K562 (cell line): ENCODE measurements around the gene AANAT. TPM values are rescaled to one million over a fixed set of nuclear protein-coding genes. Genes with fewer than 3 reads are reported as not detected.
A peak's percentile ranks its signal among the peaks of the same experiment; 100 is the strongest.

Experiments used
- ATAC-seq: fragments of 200-7000 bp; cut with Tn5 transposase; 3 replicates; pipeline ENCODE4 v1.9.1; 2020; ENCODE audit warnings: moderate library complexity
- BruUV-seq: library from RNA; stranded (reverse); fragments of 400-500 nt; replicated peaks from 2 replicates; lab custom pipeline; 2021; lab: Mats Ljungman, UMichigan
- CTCF ChIA-PET: fragments of 300-600 bp; formaldehyde crosslinking; extraction: SDS; loops from one replicate; lab custom pipeline; 2021; ENCODE audit warnings: low intra/inter-chr PET ratio; lab: Yijun Ruan, JAX
- POLR2A ChIA-PET: fragments of 300-600, 350-650 bp; sonication (Branson Sonifier 250); formaldehyde crosslinking; extraction: SDS; loops from one replicate; lab custom pipeline; 2021; ENCODE audit warnings: antibody characterized with exemption, inconsistent platforms; lab: Yijun Ruan, JAX
- DNase-seq, 4 experiments: peaks; one replicate each; pipeline versions ENCODE4 v3.0.0 to v3.0.0-alpha.2; 2011 to 2018; ENCODE audit warnings: low spot score in 3 of 4, mixed read lengths in 3 of 4; ENCODE audit errors: extremely low read depth in 1 of 4
- FAIRE-seq: peaks from 2 replicates; lab custom pipeline; 2011; peaks lifted over from hg19 to GRCh38; lab: Jason Lieb, UNC
- H2AFZ ChIP-seq: 2 replicates; pipeline ENCODE4 v1.6.0; 2011; ENCODE audit warnings: low read depth, low read length, control low read depth, inconsistent platforms
- H3K27ac ChIP-seq: fragments of 200-600 bp; 3 replicates; pipeline ENCODE4 v1.8.0; 2011; ENCODE audit warnings: low read depth, mild to moderate bottlenecking, control low read depth, inconsistent platforms, low read length, moderate library complexity, mixed read lengths; ENCODE audit errors: extremely low read depth
- H3K27me3 ChIP-seq, 2 experiments: fragments of 300-600 bp in 1 of 2; 2 replicates in 1 of 2; 3 replicates in 1 of 2; pipeline versions ENCODE4 v1.6.0 to v1.8.0; 2011; ENCODE audit warnings: inconsistent platforms in 2 of 2, low read length in 2 of 2, mild to moderate bottlenecking in 1 of 2, mixed read lengths in 1 of 2, moderate library complexity in 1 of 2; ENCODE audit not compliant: control insufficient read depth in 2 of 2, insufficient read depth in 2 of 2
- H3K36me3 ChIP-seq: fragments of 300-600 bp; 3 replicates; pipeline ENCODE4 v1.8.0; 2011; ENCODE audit warnings: mild to moderate bottlenecking, low read length, inconsistent platforms; ENCODE audit not compliant: control insufficient read depth, insufficient read depth
- H3K4me1 ChIP-seq, 2 experiments: fragments of 200-600 bp in 1 of 2; replicated peaks in 1 of 2; 2 replicates in 1 of 2; 3 replicates in 1 of 2; pipeline versions ENCODE4 v1.5.1 to v1.8.0; 2011; ENCODE audit warnings: inconsistent platforms in 2 of 2, low read length in 2 of 2, mild to moderate bottlenecking in 1 of 2, mixed read lengths in 1 of 2, moderate library complexity in 1 of 2; ENCODE audit not compliant: control insufficient read depth in 2 of 2, insufficient read depth in 2 of 2
- H3K4me2 ChIP-seq: 2 replicates; pipeline ENCODE4 v1.6.1; 2011; ENCODE audit warnings: low read length, control low read depth, inconsistent platforms, mixed read lengths; ENCODE audit not compliant: insufficient read depth
- H3K4me3 ChIP-seq: fragments of 200-600 bp; sonication (generic), shearing (Covaris generic); 2 replicates; pipeline ENCODE4 v1.5.1; 2016; ENCODE audit warnings: control low read depth, inconsistent platforms
- H3K79me2 ChIP-seq: fragments of 200-600 bp; 3 replicates; pipeline ENCODE4 v1.8.0; 2011; ENCODE audit warnings: low read length, inconsistent platforms; ENCODE audit not compliant: control insufficient read depth, insufficient read depth
- H3K9ac ChIP-seq, 2 experiments: 2 replicates each; pipeline versions ENCODE4 v1.6.0 to v1.6.1; 2011; ENCODE audit warnings: low read depth in 2 of 2, low read length in 2 of 2, control low read depth in 1 of 2, inconsistent platforms in 1 of 2, mild to moderate bottlenecking in 1 of 2, mixed read lengths in 1 of 2; ENCODE audit not compliant: insufficient read depth in 1 of 2
- H3K9me1 ChIP-seq: one replicate; pipeline ENCODE4 v1.6.0; 2011; ENCODE audit warnings: inconsistent platforms, mild to moderate bottlenecking, low read length, moderate library complexity; ENCODE audit not compliant: control insufficient read depth, insufficient read depth
- H3K9me3 ChIP-seq: replicated peaks from 2 replicates; pipeline ENCODE4 v1.5.1; 2011; ENCODE audit warnings: low read depth, low read length, inconsistent platforms; ENCODE audit not compliant: control insufficient read depth, insufficient read depth
- H4K20me1 ChIP-seq: replicated peaks from 2 replicates; pipeline ENCODE4 v1.6.1; 2011; ENCODE audit warnings: low read length, inconsistent platforms, mixed read lengths; ENCODE audit not compliant: control insufficient read depth, insufficient read depth
- FOXP1 ChIP-seq: sonication (generic); formaldehyde crosslinking; IDR thresholded peaks from 2 replicates; pipeline ENCODE4 v1.8.0; 2022; ENCODE audit warnings: mild to moderate bottlenecking, missing genetic modification reagents
- HDAC1 ChIP-seq, 2 experiments: fragments of 450-650 bp; IDR thresholded peaks; 2 replicates each; pipeline ENCODE4 v1.6.1; 2016 to 2017; ENCODE audit warnings: inconsistent platforms in 1 of 2, mild to moderate bottlenecking in 1 of 2, moderate library complexity in 1 of 2
- NR3C1 ChIP-seq: sonication (generic); formaldehyde crosslinking; IDR thresholded peaks from 2 replicates; pipeline ENCODE4 v1.8.1; 2022; ENCODE audit warnings: missing genetic modification reagents
- PURB ChIP-seq: sonication (generic); formaldehyde crosslinking; IDR thresholded peaks from 2 replicates; pipeline ENCODE4 v1.9.0; 2021; ENCODE audit warnings: low read depth, mild to moderate bottlenecking, missing genetic modification reagents
- U2AF2 ChIP-seq: fragments of 200-400 bp; formaldehyde crosslinking; optimal IDR thresholded peaks from 2 replicates; pipeline ENCODE3; 2017; ENCODE audit warnings: low read depth, mild to moderate bottlenecking, low read length
- WGBS: fragments of 100-300 bp; shearing (Covaris generic); methylation state at CpG from one replicate; pipeline ENCODE4 v1.1.6; 2016; ENCODE audit warnings: low coverage, mixed read lengths; ENCODE audit not compliant: insufficient coverage; ENCODE audit errors: missing lambda C conversion rate; 5-methylcytosine and 5-hydroxymethylcytosine counted together
- in situ Hi-C: fragments of 300-500 bp; cut with MboI; formaldehyde crosslinking; loops from 4 replicates; pipeline ENCODE4 v1.15.0; 2018; ENCODE audit warnings: inconsistent platforms, mixed read lengths
- intact Hi-C: fragments of 100-400 bp; cut with micrococcal nuclease; formaldehyde crosslinking; loops from 2 replicates; pipeline ENCODE4 v1.14.2; 2022
- polyA plus RNA-seq, 8 experiments: library from polyadenylated mRNA; depleted of rRNA in 4 of 8; stranded (reverse) in 5 of 8; unstranded in 3 of 8; fragments of >200 nt; fragmentation: Nextera tagmentation in 2 of 8; fragmentation: Illumina TruSeq in 1 of 8; extraction: Ambion mirVana in 2 of 8; extraction: Trizol in 1 of 8; gene quantifications; 2 replicates each; pipeline versions ENCODE4 v1.2.1 to v1.2.3, GENCODE V29; 2011 to 2014; ENCODE audit warnings: inconsistent platforms in 1 of 8, missing spikeins in 1 of 8
- total RNA-seq, 7 experiments: library from RNA; depleted of rRNA in 6 of 7; stranded (reverse); fragments of >200 nt in 6 of 7; fragmentation: Illumina TruSeq in 2 of 7; extraction: Trizol in 2 of 7; gene quantifications; 2 replicates each; pipeline versions ENCODE4 v1.2.1 to v1.2.3, GENCODE V29; 2011 to 2021; ENCODE audit warnings: low replicate concordance in 1 of 7

AANAT gene
- total and polyA plus RNA-seq, 9 of the 15 experiments (the other 6 are each of a cell fraction or from before 2014, with no cell fraction given), result not detected

DNA sequence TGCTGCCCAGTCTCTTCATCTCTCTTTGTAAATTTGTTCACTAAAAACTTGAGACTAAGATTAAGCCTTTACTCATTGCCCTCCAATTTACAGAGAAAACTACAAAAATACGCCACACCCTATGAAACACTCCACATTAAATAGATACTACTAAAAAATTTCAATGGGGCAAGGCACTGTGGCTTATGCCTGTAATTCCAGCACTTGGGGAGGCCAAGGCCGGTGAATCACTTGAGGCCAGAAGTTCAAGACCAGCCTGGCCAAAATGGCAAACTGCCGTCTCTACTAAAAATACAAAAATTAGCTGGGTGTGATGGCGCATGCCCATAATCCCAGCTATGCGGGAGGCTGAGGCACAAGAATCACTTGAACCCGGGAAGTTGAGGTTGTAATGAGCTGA is 18.3 kb upstream of the AANAT start:
- peaks cover 88% of the 10 kb centered on the region for H3K79me2 ChIP-seq
- 89% methylated on average over 6 of the region's 6 CpGs for WGBS
- peaks cover 45% of the 10 kb centered on the region for H4K20me1 ChIP-seq
- H3K9me1 ChIP-seq, result no peaks in the 10 kb centered on the region
- in situ Hi-C loops (no loop called here), intact Hi-C loops (no loop called here)
- H3K9ac ChIP-seq, result no peak overlapping the region
- no peak overlapping the region for H2AFZ ChIP-seq
- H3K27me3 ChIP-seq, result no peaks in the 10 kb centered on the region
- no peak overlapping the region for H3K27ac ChIP-seq
- ChIA-PET CTCF (no interaction called here), POLR2A (interaction anchor here (1.0 to 3.0 kb wide), 3 partner anchors 8 to 23 kb away, joined by 3 to 9 read pairs (median 6); no protein-coding TSS in a partner anchor)
- no TSS peak for BruUV-seq
- H3K4me3 ChIP-seq, result no peak overlapping the region
- ATAC-seq (no peak), FAIRE-seq (no peak), DNase-seq (no peak)
- H3K36me3 ChIP-seq, result 0 out of 3 replicates have a peak, but pooled peaks cover 4% of the 10 kb centered on the region
- H3K9me3 ChIP-seq, result no peaks in the 10 kb centered on the region
- no peak overlapping the region for H3K4me2 ChIP-seq
- TF ChIP-seq PURB (CRISPR knock-in tag), result no peak
- peaks cover 36 to 45% of the 10 kb centered on the region in 2 experiments; a peak in 4 of 5 replicates for H3K4me1 ChIP-seq

DNA sequence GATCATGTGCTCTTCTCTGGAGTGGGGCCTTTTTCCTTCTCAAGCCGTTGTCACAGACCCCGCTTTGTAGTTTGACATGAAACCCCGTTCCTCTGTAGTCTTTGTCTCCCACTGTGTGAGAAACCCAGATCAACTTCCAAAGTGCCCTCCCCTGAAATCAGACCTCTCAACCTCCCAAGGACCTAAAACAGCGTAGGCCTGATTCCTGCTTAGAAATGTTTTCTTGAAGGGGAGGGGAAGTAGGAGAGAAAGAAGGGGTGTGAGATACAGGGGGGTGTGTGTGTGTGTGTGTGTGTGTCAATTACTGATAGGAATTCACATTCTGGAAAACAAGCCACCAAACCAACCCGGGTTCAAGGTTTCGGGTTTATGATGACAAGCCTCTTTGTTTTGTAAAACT is 15.9 kb upstream of the AANAT start:
- Histone ChIP-seq H3K4me1 (peaks cover 21 to 22% of the 10 kb centered on the region in 2 experiments; a peak in 4 of 5 replicates), H3K79me2 (peaks cover 64% of the 10 kb centered on the region), H3K9me1 (no peaks in the 10 kb centered on the region), H3K9me3 (no peaks in the 10 kb centered on the region), H2AFZ (no peak overlapping the region), H3K27me3 (no peaks in the 10 kb centered on the region), H3K27ac (no peak overlapping the region)
- no peak for FAIRE-seq
- TSS peak; percentile 56 for BruUV-seq
- POLR2A ChIA-PET, result interaction anchor here (1.1 to 3.0 kb wide), 2 partner anchors 10 to 44 kb away, joined by 4 to 9 read pairs; no protein-coding TSS in a partner anchor
- CTCF ChIA-PET, result no interaction called here
- in situ Hi-C loops, result no loop called here
- TF ChIP-seq FOXP1 (no peak), NR3C1 (CRISPR knock-in tag) (no peak), HDAC1 (IDR thresholded peaks at IDR 0.05) (peak in 1 of 2 experiments; percentile 22; a peak in 1 of 4 replicates), U2AF2 (no peak)
- TF ChIP-seq, all 486 proteins: peak for 1
- Histone ChIP-seq H3K4me2 (peak overlapping the region; percentile 81), H3K9ac (peak overlapping the region in 1 of 2 experiments; percentile 22; a peak in 1 of 4 replicates), H3K4me3 (peak overlapping the region; percentile 97; the same call in 1 of the 2 replicates), H3K36me3 (0 out of 3 replicates have a peak, but pooled peaks cover 4% of the 10 kb centered on the region), H4K20me1 (peaks cover 35% of the 10 kb centered on the region)
- DNase-seq, result peak in 1 of 4 experiments; percentile 25
- no peak for ATAC-seq
- intact Hi-C loops, result no loop called here
- 31% methylated on average over 6 of the region's 6 CpGs for WGBS
